A375 (cell line): Measurements from ENCODE around the gene ZNF2. TPM values are rescaled to one million over a fixed set of nuclear protein-coding genes. Genes with fewer than 3 reads are reported as not detected.

Experiments
- total RNA-seq: library from RNA; depleted of rRNA; stranded (reverse); fragments of >200 nt; shearing (Covaris generic); gene quantifications from 2 replicates; pipeline ENCODE4 v1.2.3, GENCODE V29; 2014; rRNA removed

ZNF2 gene
- 0.80 and 1.0 TPM in 2 replicates for total RNA-seq

DNA sequence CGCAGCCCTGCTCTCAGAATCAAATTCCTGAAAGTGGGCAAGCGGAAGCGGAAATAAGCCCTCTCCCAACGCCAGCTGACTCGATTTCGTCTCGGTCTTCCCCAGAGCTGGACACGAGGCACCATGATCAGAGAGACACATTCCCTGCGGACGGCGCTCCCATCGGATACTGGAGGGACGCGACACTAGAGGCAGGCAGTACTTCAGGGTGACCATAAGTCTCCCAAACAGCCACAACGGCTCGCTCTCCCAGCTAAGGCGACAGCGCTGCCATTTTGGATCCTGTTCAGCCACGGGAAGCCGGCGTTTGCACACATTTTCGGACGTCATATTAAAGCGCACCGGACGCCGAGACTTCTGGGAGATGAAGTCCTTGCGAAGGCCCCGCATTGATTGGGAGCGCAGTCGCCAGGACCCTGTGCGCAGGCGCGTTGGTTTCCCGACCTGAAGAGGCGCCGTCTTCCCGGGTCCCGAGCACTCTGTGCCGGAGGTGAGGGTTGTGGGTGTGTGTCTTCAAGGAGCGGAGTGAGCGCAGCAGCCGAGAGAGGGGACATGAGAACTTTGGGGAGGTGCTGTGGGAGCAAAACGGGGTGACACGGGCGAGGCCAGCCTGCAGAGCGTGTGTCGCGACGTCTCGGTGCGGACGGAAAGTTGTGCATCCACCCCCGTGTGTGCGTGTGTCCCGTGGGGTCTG lies at the start of gene ZNF2:
Gene ZNF2 (plus strand): TSS at position 439 of the 694 bp plus-strand sequence. CDS start 10,418 bp downstream, outside the sequence.

DNA sequence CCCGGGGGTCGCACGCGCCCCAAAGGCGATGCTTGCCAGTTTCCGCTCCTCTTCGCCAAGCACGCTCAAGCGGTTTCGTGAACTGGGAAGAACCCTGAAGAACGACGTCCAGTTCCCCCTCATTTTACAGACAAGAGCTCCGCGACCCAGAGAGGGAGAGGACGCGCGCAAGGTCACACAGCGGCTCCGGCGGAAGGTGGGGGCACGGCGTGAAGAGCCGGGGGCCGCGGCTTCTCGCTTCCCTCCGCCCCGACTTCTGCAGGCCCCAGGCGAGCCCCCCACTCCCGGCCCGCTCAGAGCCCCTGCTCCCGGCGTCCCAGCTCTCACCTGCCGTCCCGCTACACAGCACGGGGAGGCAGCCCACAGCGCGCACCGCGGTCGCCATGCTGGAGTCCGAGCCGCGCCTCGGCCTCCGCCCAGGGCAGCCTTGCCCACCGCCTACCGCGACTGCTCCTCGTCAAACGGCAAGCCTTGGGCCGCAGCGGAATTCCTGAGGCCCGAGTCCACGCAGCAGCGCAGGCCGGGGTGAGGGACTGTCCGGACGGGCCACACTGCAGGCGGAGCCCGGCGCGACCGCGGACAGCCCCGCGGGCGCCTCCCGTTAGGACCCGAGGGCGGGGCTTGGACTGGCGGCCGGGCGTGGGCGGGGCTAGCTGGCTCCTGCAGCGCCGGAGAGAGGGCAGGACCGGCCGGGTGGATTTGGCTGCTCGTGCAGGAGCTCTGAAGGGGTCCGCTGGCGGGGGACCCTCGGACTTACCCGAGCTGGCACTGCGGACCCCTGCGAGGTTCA lies 44.0 kb upstream of the ZNF2 start, which contains the start of gene MRPS5:
Gene MRPS5 (minus strand): TSS at position 402 of the 790 bp plus-strand sequence. CDS start 17 bp downstream, at position 385.

DNA sequence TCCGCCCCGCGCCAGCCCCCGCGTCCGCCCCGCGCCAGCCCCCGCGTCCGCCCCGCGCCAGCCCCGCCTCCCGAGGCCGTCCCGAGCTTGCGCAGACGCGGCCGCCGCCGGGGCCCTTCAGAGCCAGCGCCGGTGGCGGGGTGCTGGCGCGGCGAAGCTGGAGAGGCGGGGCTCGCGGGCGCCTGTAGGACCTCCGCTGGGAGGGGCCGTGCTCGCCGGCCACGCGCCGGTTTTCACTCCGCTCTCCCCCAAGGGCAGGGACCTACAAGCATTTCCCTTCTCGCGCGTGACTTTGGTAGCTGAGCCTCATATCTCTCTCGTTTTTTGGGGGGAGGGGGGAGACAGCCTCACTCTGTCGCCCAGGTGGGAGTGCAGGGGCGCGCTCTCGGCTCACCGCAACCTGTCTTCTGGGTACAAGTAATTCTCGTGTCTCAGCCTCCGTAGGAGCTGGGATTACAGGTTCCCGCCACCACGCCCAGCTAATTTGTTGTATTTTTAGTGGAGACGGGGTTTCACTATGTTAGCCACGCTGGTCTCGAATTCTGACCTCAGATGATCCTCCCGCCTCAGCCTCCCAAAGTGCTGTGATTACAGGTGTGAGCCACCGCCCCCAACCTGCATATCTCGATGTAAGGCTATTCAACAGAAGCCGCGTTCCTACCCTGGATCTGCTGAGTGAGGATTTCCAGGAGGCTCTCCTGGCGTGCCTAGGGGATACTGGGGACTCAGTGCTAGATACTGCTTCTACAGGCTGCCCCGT lies 5.7 kb upstream of the ZNF2 start, which contains the start of gene ZNF514:
Gene ZNF514 (minus strand): TSS at position 159 of the 760 bp plus-strand sequence. CDS start 6,595 bp downstream, outside the sequence.

DNA sequence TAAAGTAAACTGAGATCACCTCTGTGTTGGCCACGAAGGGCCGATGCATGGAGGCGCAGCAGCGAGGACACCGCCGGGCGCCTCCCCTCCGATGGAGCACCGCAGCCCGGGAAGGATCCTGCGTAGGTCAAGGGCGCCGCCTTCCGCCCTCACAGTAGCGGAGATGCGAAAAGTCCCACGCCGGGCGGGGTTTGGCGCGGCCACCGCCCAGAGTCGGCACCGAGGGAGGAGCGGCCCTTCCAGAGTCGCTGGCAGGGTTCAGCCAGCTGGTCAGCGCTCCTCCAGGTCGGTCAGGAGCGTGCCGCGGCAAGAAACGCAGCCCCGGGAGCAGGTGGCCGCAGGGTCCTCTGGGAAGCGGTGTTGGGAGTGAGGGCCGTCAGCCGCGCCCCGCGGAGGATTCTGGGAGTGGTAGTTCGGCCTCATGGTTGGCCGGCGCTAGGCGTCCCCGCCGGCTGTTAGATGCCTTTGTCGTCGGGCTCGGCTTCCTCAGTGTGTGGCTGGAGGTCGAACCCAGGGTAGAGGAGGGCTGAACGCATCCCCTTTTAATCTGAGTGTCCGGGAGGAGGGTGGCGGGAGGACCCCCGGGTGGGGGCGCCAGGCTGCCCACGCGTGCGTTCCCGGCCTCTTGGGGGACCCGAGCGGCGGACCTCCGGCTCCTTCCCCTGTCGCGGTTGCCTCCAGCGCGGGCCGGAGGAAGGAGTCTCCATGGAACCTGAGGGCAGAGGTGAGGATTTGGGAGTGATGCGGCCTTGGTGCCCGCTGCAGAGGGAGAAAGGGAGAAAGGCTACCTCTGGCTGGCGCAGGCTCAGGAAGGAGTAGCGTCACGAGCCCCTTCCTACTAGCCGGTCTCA lies 41.7 kb downstream of the ZNF2 start, which contains the start of gene ZNF892:
Gene ZNF892 (plus strand): TSS at position 411 of the 851 bp plus-strand sequence. CDS start 295 bp downstream, at position 706.

Other genes starting within 250 kb of the ZNF2 start
- gene MAL, start 140.1 kb upstream of the ZNF2 start, total RNA-seq: not detected in 2 replicates
- gene MRPS5, start 44.0 kb upstream of the ZNF2 start, total RNA-seq: 47.4 and 58.8 TPM in 2 replicates
- 5.9 and 7.1 TPM in 2 replicates for gene ZNF514, start 6.0 kb upstream of the ZNF2 start, total RNA-seq
- gene ZNF892, start 41.7 kb downstream of the ZNF2 start, total RNA-seq: 2.9 and 3.0 TPM in 2 replicates
- 0.15 and 0.66 TPM in 2 replicates for gene PROM2, start 108.6 kb downstream of the ZNF2 start, total RNA-seq
- gene KCNIP3, start 131.5 kb downstream of the ZNF2 start, total RNA-seq: 1.5 and 2.7 TPM in 2 replicates
- 20.6 and 24.6 TPM in 2 replicates for gene FAHD2A, start 236.9 kb downstream of the ZNF2 start, total RNA-seq